Measurements from ENCODE around the gene PARD3. TPM values are rescaled to one million over a fixed set of nuclear protein-coding genes. Genes with fewer than 3 reads are reported as not detected.
"Not testable (repeated sequence)": the region's sequence is repeated elsewhere in the genome, so short reads cannot be mapped to it uniquely, and the experiment has no call there.

PARD3 gene
- total RNA-seq, 6 donors from 2014 or later = 30.6 to 108 (median 50.6) TPM

- Histone ChIP-seq H3K4me1 (peaks cover 13 to 33% (median 22%) of the 10 kb centered on the region in 4 donors), H3K4me3 (no peak overlapping the region), H3K36me3 (no peaks in the 10 kb centered on the region), H3K27me3 (no peaks in the 10 kb centered on the region), H3K9me3 (no peaks in the 10 kb centered on the region), H3K27ac (peak overlapping the region in 1 of 4 donors; percentile 6)
- 75 to 77% methylated on average over 9 of the region's 9 CpGs for WGBS, 2 donors
- ATAC-seq (ENCODE audit: low FRiP score in 2 of 2) = no peak
- no peak for DNase-seq
- no peak for TF ChIP-seq EP300 (IDR thresholded peaks at IDR 0.05)
- no peak for TF ChIP-seq POLR2AphosphoS5 (IDR thresholded peaks at IDR 0.05)
- TF ChIP-seq CTCF (IDR thresholded peaks at IDR 0.05) = no peak
- TF ChIP-seq POLR2A (IDR thresholded peaks at IDR 0.05) = no peak
Measured at GRCh38 chr10:34759161-34759836, 55.8 kb downstream of the PARD3 start.

GRCh38 chr10:34758447-34758996, 56.6 kb downstream of the PARD3 start:
- peaks cover 15 to 40% (median 24%) of the 10 kb centered on the region in 4 donors for H3K4me1 ChIP-seq
- 47 to 55% methylated on average over 3 of the region's 3 CpGs for WGBS, 2 donors

GRCh38 chr10:34757933-34758332, 57.2 kb downstream of the PARD3 start:
- DNase-seq (no peak), ATAC-seq (ENCODE audit: low FRiP score in 2 of 2) (no peak)
- H3K4me3 ChIP-seq = no peak overlapping the region
- no peaks in the 10 kb centered on the region for H3K27me3 ChIP-seq
- H3K27ac ChIP-seq = peak overlapping the region in 1 of 4 donors; percentile 28
- TF ChIP-seq EP300 (IDR thresholded peaks at IDR 0.05) = no peak
- TF ChIP-seq CTCF (IDR thresholded peaks at IDR 0.05) = no peak
- TF ChIP-seq POLR2AphosphoS5 (IDR thresholded peaks at IDR 0.05) = no peak
- no peak for TF ChIP-seq POLR2A (IDR thresholded peaks at IDR 0.05)
- no peaks in the 10 kb centered on the region for H3K36me3 ChIP-seq
- H3K9me3 ChIP-seq = no peaks in the 10 kb centered on the region
- peaks cover 19 to 41% (median 30%) of the 10 kb centered on the region in 4 donors for H3K4me1 ChIP-seq

More at GRCh38 chr10:34758447-34758996, 56.6 kb downstream of the PARD3 start:
- Histone ChIP-seq H3K9me3 (no peaks in the 10 kb centered on the region), H3K4me3 (no peak overlapping the region), H3K36me3 (no peaks in the 10 kb centered on the region), H3K27me3 (no peaks in the 10 kb centered on the region), H3K27ac (peak overlapping the region in 1 of 4 donors; percentile 28)
- DNase-seq = peak in 1 of 2 donors; percentile 39
- TF ChIP-seq EP300 (IDR thresholded peaks at IDR 0.05) (peak in 1 of 4 donors; percentile 52), CTCF (IDR thresholded peaks at IDR 0.05) (no peak), POLR2AphosphoS5 (IDR thresholded peaks at IDR 0.05) (peak in 1 of 2 donors; percentile 46)
- peak in 1 of 2 donors; percentile 45 for ATAC-seq (ENCODE audit: low FRiP score in 2 of 2)

- not testable (repeated sequence) for DNase-seq; H3K27ac ChIP-seq; H3K9me3 ChIP-seq; H3K4me3 ChIP-seq; H3K36me3 ChIP-seq; H3K27me3 ChIP-seq; ATAC-seq (ENCODE audit: low FRiP score in 2 of 2)
- WGBS, 2 donors = 91 to 94% methylated on average over 4 of the region's 4 CpGs
- peaks cover 24 to 44% (median 34%) of the 10 kb centered on the region in 4 donors for H3K4me1 ChIP-seq
Measured at GRCh38 chr10:34757181-34757580, 57.9 kb downstream of the PARD3 start.

- no peaks in the 10 kb centered on the region for H3K36me3 ChIP-seq
- no peak for ATAC-seq (ENCODE audit: low FRiP score in 2 of 2)
- 88 to 92% methylated on average over 3 of the region's 3 CpGs for WGBS, 2 donors
- H3K4me3 ChIP-seq = no peak overlapping the region
- no peaks in the 10 kb centered on the region for H3K27me3 ChIP-seq
- H3K9me3 ChIP-seq = no peaks in the 10 kb centered on the region
- peaks cover 24 to 44% (median 35%) of the 10 kb centered on the region in 4 donors for H3K4me1 ChIP-seq
- no peak for DNase-seq
- H3K27ac ChIP-seq = no peak overlapping the region
- TF ChIP-seq CTCF (IDR thresholded peaks at IDR 0.05) (no peak), POLR2A (IDR thresholded peaks at IDR 0.05) (no peak), EP300 (IDR thresholded peaks at IDR 0.05) (no peak), POLR2AphosphoS5 (IDR thresholded peaks at IDR 0.05) (no peak)
Measured at GRCh38 chr10:34756584-34756983, 58.5 kb downstream of the PARD3 start.
